ENCODE results near the gene RIMKLB.

Gene RIMKLB, protein sequence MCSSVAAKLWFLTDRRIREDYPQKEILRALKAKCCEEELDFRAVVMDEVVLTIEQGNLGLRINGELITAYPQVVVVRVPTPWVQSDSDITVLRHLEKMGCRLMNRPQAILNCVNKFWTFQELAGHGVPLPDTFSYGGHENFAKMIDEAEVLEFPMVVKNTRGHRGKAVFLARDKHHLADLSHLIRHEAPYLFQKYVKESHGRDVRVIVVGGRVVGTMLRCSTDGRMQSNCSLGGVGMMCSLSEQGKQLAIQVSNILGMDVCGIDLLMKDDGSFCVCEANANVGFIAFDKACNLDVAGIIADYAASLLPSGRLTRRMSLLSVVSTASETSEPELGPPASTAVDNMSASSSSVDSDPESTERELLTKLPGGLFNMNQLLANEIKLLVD

DNA sequence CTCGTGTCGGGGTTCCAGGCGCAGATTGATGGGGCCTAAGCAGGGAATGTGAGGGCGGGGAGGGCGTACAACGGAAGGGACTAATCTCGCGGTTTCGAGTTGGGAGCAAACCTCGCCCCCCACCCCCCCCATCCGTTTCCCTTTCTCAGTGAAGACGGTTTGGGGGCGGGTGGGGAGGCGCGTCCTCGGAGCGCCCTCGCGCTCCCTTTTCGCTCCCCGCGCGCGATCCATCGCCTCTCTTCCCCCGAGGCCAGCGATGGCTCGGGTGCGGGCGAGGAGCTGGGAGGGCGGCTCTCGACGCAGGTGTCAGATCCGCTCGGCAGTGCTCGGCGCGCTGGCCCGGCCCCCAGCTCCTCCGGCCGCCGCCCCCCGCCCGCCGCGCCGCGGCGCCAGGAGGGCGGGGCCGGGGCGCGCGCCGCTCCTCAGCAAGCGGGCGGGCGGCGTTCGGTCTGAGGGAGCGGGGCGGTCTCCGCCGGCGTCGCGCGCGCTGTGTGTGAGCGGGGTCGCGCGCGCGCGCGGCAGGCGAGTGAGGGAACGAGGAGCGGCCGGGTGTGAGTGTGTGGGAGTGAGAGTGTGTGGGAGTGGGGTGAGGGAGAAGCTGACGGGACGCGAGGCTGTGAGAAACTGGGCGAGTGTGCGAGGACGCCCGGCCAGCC, at the start of gene RIMKLB:
TSS of gene RIMKLB (plus strand) at position 516 of the 656 bp plus-strand sequence. CDS start 15,876 bp downstream, outside the sequence.
- peak; percentile 94 for DNase-seq (ENCODE audit: low spot score)

DNA sequence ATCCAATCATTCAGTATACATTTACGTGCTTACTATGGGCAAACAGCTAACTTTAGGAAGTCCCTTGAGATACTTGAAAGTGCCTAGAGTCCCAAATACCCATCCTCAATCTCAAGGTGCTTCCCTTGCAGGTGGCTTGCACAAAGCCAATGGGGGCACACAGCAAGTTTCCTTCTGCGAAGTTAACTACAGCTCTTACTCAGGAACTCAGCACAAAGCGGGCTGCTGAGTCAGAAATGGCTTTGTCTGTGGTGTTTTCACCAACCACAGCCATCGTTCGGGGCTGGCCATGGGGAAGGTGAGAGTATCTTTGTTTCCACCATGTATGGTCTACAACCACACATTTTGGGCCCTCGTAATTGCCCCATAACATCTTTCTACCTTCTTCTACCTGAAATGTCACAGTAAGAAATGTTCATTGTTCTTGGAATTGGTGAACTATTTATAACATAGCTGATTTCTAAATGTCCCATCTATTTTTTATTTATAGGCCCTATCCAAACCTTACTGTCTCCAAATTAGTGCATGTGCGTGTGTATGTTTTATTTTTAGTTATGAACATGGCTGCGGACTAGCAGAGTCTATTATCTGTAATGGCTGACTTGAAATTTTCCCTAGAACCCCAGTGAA, 49.1 kb upstream of the RIMKLB start:
- DNase-seq (ENCODE audit: low spot score) = no peak

DNA sequence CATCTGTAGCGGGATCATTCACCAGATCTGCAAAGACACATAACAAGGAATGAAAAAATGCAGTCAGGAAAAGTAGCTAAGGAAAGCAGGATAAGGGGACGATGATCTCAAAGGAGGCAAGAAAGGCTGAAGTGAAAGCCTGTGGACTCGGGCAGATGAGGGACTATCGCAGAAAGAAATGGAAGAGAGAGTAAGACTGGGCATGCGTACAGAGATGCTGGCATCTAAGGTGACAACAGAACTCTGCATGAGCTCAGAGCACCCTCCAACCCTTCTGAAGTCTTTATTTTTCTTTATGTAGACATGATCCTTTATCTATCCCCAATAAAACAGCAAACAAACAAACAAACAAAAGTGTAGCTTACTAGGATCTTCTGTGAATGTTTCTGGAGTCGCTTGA, 42.4 kb upstream of the RIMKLB start:
- no peak for DNase-seq (ENCODE audit: low spot score)

DNA sequence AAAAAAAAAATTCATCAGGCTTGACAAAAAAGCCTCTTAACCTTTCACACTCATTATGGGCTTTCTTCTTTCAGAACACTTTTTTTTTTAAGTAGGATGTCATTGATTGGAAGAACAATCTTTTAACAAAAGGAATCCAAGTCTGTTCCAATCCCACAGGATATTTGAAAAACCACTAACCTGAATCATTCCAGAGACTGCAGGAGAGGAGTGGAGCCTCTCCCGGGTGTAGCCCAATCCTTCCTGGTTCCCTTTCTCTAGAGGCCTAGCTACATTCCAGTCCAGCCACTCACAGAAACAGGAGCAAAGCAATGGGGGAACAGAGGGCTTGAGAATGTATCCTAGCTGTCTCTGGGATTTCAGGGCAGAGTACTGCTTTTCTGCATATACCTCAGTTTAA, 39.4 kb upstream of the RIMKLB start:
- peak; percentile 83 for DNase-seq (ENCODE audit: low spot score)

DNA sequence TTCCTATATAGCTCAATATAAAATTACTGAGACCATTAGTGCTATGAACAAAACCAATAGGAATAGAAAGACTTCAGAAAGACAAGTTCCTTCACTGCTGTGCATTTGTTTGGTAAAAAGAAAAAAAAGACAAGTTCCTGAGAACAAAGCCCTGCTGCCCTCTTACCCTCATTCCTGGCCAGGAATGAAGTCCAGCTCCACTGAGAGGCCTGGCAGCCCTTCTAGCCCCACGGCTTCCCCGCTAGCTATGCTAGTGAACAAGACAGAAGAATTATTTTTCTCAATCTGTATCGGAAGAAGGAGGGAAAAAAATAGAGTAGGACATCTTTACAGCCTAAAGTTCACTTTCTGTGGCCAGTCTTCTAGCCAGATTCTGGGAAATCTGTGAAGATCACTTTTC, 36.8 kb upstream of the RIMKLB start:
- no peak for DNase-seq (ENCODE audit: low spot score)

DNA sequence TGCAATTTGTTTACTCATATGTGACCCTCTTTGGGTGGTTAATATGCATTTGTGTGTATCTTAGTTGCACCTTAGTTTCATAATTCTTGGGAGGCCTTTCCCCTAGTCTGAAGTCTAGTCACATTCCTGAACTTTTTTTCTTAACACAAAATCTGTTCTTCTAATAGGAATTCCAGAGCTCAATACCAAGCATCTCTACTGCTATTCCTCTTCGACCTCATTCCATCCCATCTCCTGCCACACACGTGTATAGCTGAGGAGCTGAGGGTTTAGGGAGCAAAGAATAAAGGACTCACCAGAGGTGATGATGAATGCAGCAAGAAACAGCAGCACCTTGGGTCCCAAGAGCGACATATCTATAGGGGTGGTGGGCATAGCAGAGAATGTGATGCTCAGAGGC, 36.0 kb upstream of the RIMKLB start:
- no peak for DNase-seq (ENCODE audit: low spot score)

DNA sequence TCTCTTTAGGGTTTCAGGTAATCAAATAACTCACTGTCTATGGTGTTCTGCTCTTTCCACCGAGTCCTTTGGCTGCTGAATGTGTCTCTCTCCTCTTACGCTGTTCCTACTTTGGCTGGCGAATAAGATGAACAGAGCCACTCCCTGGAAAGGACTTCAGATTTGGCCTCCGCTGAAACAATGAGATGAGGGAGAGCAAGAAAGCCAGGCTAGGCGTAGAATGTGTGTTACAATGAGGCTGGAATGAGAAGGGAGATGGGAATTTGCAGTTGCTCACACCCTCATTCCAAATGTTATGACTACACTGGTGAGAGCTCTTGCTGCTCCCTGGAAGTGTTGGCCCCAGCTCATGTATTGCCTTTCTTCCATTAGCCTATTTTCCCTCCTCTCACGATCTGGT, 35.2 kb upstream of the RIMKLB start, which contains the start of gene MFAP5:
TSS of gene MFAP5 (minus strand) at position 234 of the 400 bp plus-strand sequence. CDS start 722 bp downstream, outside the sequence.
- DNase-seq (ENCODE audit: low spot score) = peak; percentile 84

DNA sequence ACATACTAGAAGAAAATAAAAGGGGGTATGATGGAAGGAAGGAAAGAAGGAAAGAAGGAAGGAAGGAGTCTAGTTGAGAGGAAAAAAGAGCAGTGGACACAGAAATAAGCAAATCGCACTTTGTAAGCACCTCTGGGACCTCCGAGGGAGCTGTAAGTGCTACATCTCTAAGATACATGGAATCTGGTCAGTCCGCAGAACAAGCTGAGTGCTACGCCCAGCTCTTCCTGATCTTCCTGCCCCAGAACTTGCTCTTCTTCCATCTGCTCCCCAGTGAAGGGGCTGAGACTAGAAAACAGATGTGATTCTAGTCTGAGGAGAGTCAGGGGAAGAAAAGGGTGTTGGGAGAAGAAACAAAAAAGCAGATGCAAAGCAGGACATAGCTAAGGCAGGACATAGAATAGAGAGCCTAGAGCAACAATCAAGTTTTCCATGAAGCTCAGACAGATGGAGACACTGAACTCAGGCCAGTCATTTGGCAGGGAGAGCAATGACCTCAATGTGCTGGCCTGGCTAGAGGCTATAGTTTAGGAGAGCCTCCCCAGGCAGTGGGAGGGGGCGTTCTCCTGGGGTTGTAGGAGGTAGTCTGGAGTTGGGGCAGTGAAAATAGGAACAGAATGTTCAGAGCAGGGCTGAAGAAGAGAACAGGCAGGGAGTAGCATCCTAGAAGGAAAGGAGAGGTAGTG, 33.4 kb upstream of the RIMKLB start:
- peak; percentile 65 for DNase-seq (ENCODE audit: low spot score)

DNA sequence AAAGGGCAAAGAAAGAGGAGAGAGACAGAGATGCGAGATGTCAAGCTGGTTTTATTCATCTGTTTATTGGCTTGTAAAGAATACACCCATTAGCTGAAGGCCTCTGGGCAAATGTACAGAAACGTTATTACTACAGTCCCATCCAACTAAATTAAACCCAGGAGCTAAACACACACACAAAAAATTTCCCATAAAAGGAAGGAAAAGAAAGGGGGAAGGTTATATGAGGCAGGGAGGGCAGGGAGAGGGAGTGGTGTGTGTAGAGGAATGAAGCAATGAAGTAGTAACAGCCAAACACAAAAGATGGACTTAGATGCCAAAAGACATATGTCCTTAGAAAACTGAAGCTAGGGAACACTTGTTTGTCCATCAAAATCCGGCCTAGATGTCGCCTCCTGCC, 32.0 kb upstream of the RIMKLB start:
- DNase-seq (ENCODE audit: low spot score) = peak; percentile 39

DNA sequence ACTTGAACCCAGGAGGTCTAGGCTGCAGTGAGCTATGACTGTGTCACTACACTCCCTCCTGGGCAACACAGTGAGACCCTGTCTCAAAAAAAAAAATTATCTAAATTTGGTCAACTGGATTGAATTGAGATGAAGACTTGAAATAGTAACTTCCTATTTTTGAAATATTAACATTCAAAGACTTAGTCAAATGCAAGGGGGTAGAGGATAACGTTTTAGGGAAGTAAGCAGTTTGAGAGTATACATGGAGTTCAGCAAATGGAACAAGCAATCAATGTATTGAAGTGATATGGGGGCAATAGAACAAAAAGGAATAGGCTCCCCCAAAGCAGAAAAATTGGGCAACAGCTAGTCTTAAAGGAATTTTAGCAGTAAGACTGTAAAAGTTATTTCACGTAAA, 30.5 kb upstream of the RIMKLB start:
- DNase-seq (ENCODE audit: low spot score) = no peak

DNA sequence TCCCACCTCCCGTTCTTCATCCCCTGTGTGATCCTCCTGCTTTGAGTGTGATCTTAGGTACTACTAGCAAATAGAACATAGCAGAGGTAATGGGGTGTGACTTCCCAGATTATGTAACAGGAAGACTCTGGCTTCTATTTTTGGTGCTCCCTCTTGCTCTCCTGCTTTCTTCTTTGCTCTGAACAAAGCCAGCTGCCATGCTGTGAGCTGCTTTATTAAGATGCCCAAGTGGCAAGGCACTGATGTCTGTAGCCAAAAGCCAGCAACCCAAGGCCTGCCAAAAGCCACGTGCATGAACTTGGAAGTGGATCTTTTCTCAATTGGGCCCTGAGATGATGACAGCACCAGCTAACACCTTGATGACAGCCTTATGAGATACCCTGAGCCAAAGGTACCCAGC, 29.4 kb upstream of the RIMKLB start:
- DNase-seq (ENCODE audit: low spot score) = no peak

DNA sequence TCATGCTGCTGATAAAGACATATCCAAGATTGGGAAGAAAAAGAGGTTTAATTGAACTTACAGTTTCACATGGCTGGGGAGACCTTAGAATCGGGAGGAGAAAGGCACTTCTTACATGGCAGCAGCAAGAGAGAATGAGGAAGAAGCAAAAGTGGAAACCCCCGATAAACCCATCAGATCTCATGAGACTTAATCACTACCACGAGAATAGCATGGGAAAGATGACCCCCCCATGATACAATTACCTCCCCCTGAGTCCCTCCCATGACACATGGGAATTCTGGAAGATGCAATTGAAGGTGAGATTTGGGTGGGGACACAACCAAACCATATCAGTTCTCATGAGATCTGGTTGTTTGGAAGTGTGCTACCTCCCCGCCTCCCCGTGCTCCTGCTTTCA, 25.4 kb upstream of the RIMKLB start:
- no peak for DNase-seq (ENCODE audit: low spot score)

DNA sequence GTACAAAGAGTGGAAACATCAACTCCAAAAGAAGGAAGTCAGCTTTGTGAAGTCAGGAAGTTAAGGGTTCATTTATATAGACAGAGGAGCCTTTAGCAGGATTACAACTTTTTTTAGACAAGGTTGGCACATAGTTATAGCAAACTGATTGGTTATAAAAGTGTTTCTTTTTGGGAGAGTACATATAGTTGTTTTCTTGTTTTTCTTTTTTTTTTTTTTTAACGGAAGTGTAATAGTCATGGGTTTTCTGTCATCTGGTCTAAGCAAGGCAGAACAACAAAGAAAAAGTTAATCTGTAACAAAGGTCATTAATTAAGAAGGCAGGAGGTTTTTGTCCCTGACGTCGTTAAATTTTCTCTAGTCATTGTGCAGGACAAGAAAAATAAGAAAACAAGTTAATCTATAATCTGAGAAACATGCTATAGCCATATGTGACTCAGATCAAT, 22.2 kb upstream of the RIMKLB start:
- DNase-seq (ENCODE audit: low spot score) = no peak

DNA sequence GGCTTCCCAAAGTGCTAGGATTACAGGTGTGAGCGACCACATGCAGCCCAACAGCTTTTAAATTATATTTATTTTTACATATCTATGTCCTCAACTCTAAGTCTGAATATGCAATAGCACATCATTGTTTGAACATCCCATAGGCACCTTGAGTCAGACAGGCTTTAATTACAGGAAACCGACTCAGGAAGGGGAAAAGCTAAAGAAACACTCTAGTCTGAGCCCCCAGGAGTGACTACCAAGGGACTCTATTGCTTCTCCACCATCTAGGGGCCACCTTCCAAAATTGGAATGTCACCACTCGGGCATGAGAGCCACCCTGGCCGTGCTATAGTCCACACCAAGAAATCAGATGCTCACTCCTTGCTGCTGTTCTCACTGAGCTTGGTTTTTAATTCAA, 21.1 kb upstream of the RIMKLB start:
- no peak for DNase-seq (ENCODE audit: low spot score)

DNA sequence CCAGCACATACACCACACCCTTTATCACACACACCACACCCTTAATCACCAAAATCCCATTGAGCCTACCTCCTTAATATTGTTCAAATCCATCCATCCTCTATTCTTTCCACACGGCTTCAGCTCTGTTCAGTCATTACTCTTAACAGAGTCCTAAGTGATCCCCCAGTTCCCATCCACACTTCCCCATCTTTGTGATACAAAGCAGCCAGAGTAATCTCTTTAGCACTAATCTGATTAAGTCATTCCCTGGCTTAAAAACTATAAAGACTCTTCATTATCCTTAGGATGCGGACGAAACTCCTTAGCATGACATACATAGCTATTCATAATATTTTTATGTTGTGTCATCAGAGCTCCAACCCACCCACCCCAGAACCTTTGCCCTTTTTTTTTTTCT, 20.4 kb upstream of the RIMKLB start:
- no peak for DNase-seq (ENCODE audit: low spot score)

DNA sequence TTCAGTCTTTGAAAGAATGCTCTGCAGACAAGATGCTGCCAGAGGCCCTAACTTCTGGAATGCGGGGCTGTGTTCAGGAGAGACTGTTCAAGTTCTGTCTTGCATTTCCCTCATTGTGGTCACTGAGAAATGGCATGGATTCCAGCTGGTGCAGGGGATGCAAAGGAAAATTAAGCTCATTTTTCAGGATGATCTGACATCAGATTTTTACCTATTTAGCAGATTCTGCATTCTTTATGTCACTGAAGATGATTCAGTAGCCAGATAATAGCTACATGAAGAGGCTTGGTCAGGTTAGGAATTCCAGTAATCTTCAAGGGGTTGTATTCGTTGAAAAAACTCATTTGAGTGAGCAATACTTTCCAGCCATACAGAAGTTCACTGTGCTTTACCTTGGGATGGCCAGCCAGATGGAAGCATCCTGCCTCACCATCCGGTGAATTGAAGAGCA, 19.1 kb upstream of the RIMKLB start:
- peak; percentile 56 for DNase-seq (ENCODE audit: low spot score)

DNA sequence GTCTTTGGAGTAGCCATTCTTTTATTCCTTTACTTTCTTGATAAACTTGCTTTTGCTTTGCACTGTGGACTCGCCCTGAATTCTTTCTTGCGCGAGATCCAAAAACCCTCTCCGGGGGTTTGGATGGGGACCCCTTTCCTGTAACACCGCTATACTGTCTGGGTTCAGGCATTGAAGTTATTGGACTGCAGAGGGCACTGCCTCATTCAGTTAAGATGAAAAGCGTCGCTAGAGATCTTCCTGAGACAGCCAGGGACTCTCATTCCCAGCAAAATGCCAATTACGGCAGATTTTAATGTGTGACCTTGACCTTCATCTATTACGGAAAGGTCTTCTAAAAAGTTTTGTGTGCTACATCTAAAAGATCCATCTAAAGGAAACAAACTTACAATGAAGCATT, 17.3 kb upstream of the RIMKLB start:
- DNase-seq (ENCODE audit: low spot score) = no peak

DNA sequence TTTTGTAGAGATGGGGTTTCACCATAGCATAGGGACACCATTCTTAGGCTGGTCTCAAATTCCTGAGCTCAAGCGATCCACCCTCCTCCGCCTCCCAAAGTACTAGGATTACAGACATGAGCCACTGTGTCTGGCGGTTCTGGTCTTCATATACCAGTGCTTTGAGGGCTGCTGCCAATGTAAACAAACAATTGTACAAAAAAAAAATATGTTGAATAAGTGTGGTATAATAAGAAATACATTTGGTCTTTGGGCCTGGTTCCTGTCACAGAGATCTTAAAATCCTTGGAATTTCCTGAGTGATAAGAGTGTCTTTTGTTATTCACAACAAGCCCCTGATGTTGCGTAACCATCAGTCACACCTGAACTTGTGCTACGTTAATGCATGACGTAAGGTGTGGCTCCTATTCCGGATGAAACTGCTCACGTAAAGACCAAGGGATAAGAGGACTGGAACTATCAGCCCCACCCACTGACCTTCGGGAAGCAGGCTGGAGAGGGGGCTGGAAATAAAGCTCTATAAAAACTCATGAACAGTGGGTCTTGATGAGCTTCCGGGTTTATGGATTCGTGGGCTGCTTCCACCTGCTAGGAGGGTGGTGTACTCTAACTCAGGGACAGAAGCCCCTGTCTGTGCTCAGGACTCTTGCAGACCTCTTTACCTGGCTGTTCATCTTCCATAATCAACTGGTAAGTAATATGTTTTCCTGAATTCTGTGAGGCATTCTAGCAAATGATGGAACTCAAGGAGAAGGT, 16.5 kb upstream of the RIMKLB start:
- no peak for DNase-seq (ENCODE audit: low spot score)

DNA sequence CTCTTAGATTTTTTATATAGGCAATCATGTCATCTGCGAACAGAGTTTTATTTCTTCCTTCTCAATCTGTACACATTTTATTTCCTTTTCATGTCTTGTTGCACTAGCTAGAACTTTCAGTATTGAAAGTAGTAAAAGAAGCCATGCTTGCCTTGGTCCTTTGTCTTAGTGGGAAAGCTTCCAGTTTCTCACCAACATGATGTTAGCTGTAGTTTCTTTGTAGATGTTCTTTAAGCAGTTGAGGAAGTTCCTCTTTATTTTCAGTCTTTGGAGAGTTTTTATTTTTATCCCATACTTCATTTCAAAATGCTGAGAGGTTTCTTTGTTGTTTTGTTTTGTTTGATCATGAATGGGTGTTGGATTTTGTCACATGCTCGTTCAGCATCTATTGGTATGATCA, 12.7 kb upstream of the RIMKLB start:
- no peak for DNase-seq (ENCODE audit: low spot score)

DNA sequence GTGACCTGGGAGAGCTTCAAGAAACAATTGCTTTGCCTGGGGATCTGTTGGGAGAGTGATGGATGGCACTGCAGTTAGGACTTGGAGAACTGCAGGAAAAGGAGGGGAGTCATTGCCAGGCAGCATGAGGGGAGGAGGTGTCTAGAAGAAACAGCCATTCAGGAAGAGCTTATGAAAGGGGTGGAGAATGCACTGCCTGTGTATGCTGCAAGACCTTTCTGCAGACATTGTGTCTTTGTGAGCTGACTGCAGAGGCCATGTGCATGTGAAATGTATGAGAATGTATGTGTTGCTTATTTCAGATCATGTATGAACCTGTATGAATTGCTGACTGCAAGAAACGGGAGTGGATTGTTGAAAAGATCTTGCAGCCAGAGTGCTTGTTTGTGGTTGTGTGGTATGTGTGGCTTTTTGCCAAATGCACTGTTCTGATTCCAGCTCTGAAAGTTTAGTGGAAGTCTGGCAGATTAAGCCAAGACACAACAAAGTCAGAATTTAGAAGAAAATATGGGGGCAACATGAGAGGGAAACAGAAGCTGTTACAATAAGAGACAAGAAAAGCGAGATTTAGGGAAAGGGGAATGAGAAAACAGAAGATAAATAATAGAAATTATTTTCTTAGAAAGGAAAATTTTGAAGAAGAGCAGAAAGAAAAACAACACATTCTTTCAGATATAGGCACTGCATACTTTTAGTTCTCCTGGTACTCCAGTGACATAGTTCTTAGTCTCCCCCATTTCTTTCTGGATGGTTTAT, 9.8 kb upstream of the RIMKLB start:
- DNase-seq (ENCODE audit: low spot score) = peak; percentile 77

DNA sequence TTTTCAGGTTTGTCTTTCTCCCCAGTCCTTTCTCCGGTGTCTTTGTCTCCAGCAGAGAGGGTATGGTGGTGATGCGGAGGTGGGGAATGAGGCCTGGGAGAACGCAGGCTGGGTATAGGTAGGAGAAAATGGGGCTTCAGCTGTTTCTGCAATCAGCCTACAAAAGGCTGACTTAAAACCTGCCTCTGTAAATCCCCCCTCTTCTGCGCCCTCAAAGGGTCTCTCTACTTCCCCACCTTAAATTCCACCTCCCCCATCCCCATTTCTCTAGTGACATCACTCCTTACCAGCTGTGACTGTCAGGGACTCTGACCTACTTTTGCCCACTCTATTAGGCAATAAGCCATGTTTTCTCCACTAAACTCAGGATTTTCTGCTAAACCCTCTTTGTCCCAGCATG, 8.1 kb upstream of the RIMKLB start:
- DNase-seq (ENCODE audit: low spot score) = no peak
